Upper lobe of left lung (tissue), 6 donors: ENCODE measurements around the gene MAP2K6. TPM values are rescaled to one million over a fixed set of nuclear protein-coding genes. Genes with fewer than 3 reads are reported as not detected.

Experiments used
- ATAC-seq, 2 donors: fragments of 200-7000 bp; cut with Tn5 transposase; one replicate each; pipeline ENCODE4 v1.9.1; 2022; ENCODE audit warnings: mild to moderate bottlenecking in 2 of 2, moderate library complexity in 2 of 2; ENCODE audit not compliant: low FRiP score in 2 of 2
- DNase-seq, 2 donors: peaks; one replicate each; pipeline ENCODE4 v3.0.0-alpha.2; 2019 to 2020
- H3K27ac ChIP-seq, 4 donors: fragments of 200-600 bp; sonication (generic); one replicate each; pipeline ENCODE4 v1.5.1; 2016 to 2019
- H3K27me3 ChIP-seq, 4 donors: fragments of 200-600 bp; sonication (generic); one replicate each; pipeline ENCODE4 v1.5.1; 2017 to 2019
- H3K36me3 ChIP-seq, 4 donors: fragments of 200-600 bp; sonication (generic); one replicate each; pipeline ENCODE4 v1.5.1; 2016 to 2019
- H3K4me1 ChIP-seq, 4 donors: fragments of 200-600 bp; sonication (generic); one replicate each; pipeline ENCODE4 v1.5.1; 2018 to 2019
- H3K4me3 ChIP-seq, 4 donors: fragments of 200-600 bp; sonication (generic); one replicate each; pipeline ENCODE4 v1.5.1; 2017 to 2019; ENCODE audit warnings: mild to moderate bottlenecking in 2 of 4, moderate library complexity in 1 of 4
- H3K9me3 ChIP-seq, 4 donors: fragments of 200-600 bp; sonication (generic); one replicate each; pipeline ENCODE4 v1.5.1; 2018 to 2019
- EP300 ChIP-seq, 4 donors: sonication (generic); formaldehyde crosslinking; IDR thresholded peaks; one replicate each; pipeline ENCODE4 v1.5.1; 2017; ENCODE audit warnings: antibody characterized with exemption in 4 of 4, control low read depth in 2 of 4
- POLR2A ChIP-seq, 4 donors: fragments of 450-650 bp; IDR thresholded peaks; one replicate each; pipeline ENCODE4 v1.5.1; 2016 to 2017; ENCODE audit warnings: antibody characterized with exemption in 4 of 4, mild to moderate bottlenecking in 2 of 4
- POLR2AphosphoS5 ChIP-seq, 2 donors: sonication (generic); formaldehyde crosslinking; IDR thresholded peaks; one replicate each; pipeline ENCODE4 v1.5.1; 2017; ENCODE audit warnings: antibody characterized with exemption in 2 of 2
- WGBS, 2 donors: methylation state at CpG; one replicate each; pipeline ENCODE4 v1.1.5; 2017 to 2018; 5-methylcytosine and 5-hydroxymethylcytosine counted together
- total RNA-seq, 6 donors: library from RNA; depleted of rRNA in 4 of 6; stranded (reverse); fragments of >200 nt in 4 of 6; gene quantifications; one replicate each; pipeline versions ENCODE4 v1.1.0 to v1.2.1, GENCODE V29; 2016 to 2021
- TF ChIP-seq, protein P1 (sequence below), 6 experiments: fragments of 450-650 bp in 4 of 6; fragments of 200-600 bp in 2 of 6; sonication (generic) in 2 of 6; IDR thresholded peaks; one replicate each; pipeline ENCODE4 v1.5.1; 2016 to 2019; ENCODE audit warnings: antibody characterized with exemption in 6 of 6
- donor health status: DM: no; HTN: no; CAD: no; lungs with moderate emphysema.
- donor health status: DM: no; HTN: yes; CAD: no; lungs with severe emphysema.

Gene MAP2K6
- total RNA-seq, 6 donors from 2014 or later: 0.33 to 16.8 (median 5.9) TPM

DNA sequence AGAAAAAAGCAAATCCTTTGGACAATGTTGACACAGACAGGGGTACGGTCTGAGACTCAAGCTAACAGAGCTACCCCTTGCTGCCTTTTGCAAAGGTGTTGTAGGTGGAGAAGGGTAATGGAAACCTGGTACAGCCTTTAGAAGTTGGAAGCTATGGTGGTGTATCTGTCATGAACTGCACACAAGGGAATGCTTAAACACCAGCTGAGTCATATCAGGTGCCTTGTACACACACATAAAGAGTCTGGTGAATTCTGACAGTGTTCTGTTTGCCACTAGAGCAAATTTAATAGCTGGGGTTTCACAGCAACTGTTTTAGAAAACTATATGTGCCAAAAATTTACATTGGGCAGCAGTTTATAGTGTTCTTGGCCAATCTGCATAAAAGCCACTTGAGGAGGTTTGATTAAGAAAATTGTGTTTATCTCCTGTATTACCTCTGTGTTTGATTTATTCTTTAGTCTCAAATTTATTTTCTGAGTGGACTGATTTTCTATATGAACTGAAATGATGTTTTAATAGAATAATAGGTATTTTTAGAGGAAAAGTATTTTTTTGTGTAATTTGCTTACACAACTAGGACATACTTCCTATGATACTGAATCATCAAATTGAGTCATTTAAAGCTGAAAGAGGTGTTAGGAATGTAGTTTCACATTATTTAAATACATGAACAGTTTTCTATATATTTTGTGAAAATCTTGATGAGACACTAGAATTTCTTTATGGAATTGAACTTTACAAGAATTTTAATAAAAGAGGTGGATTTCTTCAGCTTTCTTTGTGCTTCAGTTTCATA is 136.9 kb downstream of the MAP2K6 start:
- no peak overlapping the region for H3K4me3 ChIP-seq
- no peak for ATAC-seq
- no peaks in the 10 kb centered on the region for H3K9me3 ChIP-seq
- TF ChIP-seq, protein P1, sequence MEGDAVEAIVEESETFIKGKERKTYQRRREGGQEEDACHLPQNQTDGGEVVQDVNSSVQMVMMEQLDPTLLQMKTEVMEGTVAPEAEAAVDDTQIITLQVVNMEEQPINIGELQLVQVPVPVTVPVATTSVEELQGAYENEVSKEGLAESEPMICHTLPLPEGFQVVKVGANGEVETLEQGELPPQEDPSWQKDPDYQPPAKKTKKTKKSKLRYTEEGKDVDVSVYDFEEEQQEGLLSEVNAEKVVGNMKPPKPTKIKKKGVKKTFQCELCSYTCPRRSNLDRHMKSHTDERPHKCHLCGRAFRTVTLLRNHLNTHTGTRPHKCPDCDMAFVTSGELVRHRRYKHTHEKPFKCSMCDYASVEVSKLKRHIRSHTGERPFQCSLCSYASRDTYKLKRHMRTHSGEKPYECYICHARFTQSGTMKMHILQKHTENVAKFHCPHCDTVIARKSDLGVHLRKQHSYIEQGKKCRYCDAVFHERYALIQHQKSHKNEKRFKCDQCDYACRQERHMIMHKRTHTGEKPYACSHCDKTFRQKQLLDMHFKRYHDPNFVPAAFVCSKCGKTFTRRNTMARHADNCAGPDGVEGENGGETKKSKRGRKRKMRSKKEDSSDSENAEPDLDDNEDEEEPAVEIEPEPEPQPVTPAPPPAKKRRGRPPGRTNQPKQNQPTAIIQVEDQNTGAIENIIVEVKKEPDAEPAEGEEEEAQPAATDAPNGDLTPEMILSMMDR (IDR thresholded peaks at IDR 0.05): no peak
- no peak for TF ChIP-seq EP300 (IDR thresholded peaks at IDR 0.05)
- no peak for TF ChIP-seq POLR2AphosphoS5 (IDR thresholded peaks at IDR 0.05)
- TF ChIP-seq POLR2A (IDR thresholded peaks at IDR 0.05): no peak
- DNase-seq: no peak
- H3K4me1 ChIP-seq: no peaks in the 10 kb centered on the region
- H3K27me3 ChIP-seq: no peaks in the 10 kb centered on the region
- 95 to 100% methylated on average over 1 of the region's 1 CpG for WGBS, 2 donors
- no peaks in the 10 kb centered on the region for H3K36me3 ChIP-seq
- H3K27ac ChIP-seq: no peak overlapping the region

DNA sequence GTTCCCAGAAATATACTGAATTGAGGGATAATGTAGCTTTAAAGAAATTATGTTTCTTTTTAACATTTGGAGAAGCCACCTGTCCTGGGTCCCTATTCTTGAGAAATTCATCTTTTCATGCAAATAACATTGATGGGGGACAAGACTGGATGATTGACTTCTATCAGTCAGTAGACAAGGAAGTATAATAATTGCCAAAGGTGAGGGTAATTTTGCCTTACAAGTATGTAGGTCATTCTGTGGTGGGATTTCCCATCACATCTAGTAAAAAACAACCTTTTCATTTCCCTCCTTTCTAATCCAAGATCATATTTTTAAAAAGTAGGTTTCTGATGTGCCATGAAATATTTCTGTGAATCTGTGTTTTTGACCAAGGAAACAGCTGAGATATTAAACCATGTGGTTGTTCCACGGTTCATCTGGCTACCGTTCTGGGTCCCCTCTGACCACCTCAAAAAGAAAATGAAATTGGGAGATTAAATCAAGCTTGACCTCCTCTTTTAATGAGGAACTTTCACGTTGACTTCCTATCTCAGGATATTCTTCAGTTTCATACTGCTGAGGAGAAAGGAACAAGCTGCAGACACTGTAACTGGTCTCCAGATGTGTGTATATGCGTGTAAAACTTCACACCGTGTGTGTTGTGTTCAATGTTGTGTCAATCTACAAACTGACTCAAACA is 138.6 kb downstream of the MAP2K6 start:
- DNase-seq (no peak), ATAC-seq (no peak)
- TF ChIP-seq POLR2A (IDR thresholded peaks at IDR 0.05) (no peak), EP300 (IDR thresholded peaks at IDR 0.05) (no peak), POLR2AphosphoS5 (IDR thresholded peaks at IDR 0.05) (no peak)
- TF ChIP-seq, protein P1 (IDR thresholded peaks at IDR 0.05): no peak
- WGBS, 2 donors: 88 to 92% methylated on average over 5 of the region's 5 CpGs
- no peaks in the 10 kb centered on the region for H3K9me3 ChIP-seq
- no peaks in the 10 kb centered on the region for H3K36me3 ChIP-seq
- H3K4me1 ChIP-seq: no peaks in the 10 kb centered on the region
- no peaks in the 10 kb centered on the region for H3K27me3 ChIP-seq
- no peak overlapping the region for H3K4me3 ChIP-seq
- no peak overlapping the region for H3K27ac ChIP-seq

DNA sequence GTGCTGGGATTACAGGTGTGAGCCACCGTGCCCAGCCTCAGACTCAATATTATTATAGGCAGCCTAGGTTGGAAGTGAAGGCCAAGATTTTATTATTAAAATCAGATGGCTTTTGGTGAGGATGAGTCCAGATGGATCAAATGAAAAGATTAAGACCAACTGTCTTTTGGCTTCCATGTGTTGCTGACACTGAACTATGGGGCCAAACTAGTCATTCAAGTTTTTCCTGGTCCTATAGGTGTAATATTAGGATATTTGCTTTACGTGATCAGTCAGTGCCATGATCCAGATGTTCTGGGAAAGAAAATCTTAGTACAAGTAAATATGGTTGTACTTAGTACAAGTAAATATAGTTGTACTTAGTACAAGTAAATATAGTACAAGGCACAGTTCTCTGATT is 140.6 kb downstream of the MAP2K6 start:
- 78 to 98% methylated on average over 2 of the region's 2 CpGs for WGBS, 2 donors
- H3K4me3 ChIP-seq: no peak overlapping the region

DNA sequence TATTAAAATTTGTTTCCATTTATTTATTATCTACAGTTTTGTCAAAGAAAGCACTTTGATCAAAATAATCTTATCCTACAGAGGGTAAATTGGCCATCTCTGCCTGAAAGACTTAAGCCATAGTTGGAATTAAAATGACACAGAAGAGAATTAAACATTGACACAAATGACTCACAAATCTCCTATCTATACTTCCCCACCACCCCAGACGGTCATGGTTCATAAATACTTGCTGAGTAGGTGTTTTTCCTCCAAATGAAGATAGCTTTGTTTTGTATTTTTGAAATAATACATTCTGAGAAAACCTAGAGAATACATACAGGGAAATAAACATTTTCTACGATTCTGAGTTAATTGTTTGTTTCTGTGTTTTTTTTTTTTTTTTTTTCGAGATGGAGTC is 142.8 kb downstream of the MAP2K6 start:
- Histone ChIP-seq H3K4me3 (no peak overlapping the region), H3K4me1 (no peaks in the 10 kb centered on the region), H3K36me3 (no peaks in the 10 kb centered on the region), H3K27me3 (no peaks in the 10 kb centered on the region), H3K9me3 (no peaks in the 10 kb centered on the region), H3K27ac (no peak overlapping the region)
- ATAC-seq (no peak), DNase-seq (no peak)
- TF ChIP-seq, protein P1 (IDR thresholded peaks at IDR 0.05): no peak
- TF ChIP-seq POLR2A (IDR thresholded peaks at IDR 0.05) (no peak), POLR2AphosphoS5 (IDR thresholded peaks at IDR 0.05) (no peak), EP300 (IDR thresholded peaks at IDR 0.05) (no peak)
- WGBS, 2 donors: 77 to 83% methylated on average over 3 of the region's 3 CpGs

More for the DNA sequence above, 140.6 kb downstream of the MAP2K6 start:
- DNase-seq (no peak), ATAC-seq (no peak)
- Histone ChIP-seq H3K27ac (no peak overlapping the region), H3K36me3 (no peaks in the 10 kb centered on the region), H3K4me1 (no peaks in the 10 kb centered on the region), H3K27me3 (no peaks in the 10 kb centered on the region), H3K9me3 (no peaks in the 10 kb centered on the region)
- TF ChIP-seq, protein P1 (IDR thresholded peaks at IDR 0.05): no peak
